ENCODE results near the gene POLR3B.
"Not testable (repeated sequence)": the region's sequence is repeated elsewhere in the genome, so short reads cannot be mapped to it uniquely, and the experiment has no call there.

DNA sequence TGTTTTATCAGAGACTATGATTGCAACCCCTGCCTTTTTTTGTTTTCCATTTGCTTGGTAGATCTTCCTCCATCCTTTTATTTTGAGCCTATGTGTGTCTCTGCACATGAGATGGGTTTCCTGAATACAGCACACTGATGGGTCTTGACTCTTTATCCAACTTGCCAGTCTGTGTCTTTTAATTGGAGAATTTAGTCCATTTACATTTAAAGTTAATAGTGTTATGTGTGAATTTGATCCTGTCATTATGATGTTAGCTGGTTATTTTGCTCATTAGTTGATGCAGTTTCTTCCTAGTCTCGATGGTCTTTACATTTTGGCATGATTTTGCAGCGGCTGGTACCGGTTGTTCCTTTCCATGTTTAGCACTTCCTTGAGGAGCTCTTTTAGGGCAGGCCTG, 118.1 kb downstream of the POLR3B start:
- not testable (repeated sequence) for TF ChIP-seq EZH2phosphoT487 (IDR thresholded peaks at IDR 0.05; ENCODE audit: borderline replicate concordance, low read depth, low read length)
- TF ChIP-seq, protein P1, sequence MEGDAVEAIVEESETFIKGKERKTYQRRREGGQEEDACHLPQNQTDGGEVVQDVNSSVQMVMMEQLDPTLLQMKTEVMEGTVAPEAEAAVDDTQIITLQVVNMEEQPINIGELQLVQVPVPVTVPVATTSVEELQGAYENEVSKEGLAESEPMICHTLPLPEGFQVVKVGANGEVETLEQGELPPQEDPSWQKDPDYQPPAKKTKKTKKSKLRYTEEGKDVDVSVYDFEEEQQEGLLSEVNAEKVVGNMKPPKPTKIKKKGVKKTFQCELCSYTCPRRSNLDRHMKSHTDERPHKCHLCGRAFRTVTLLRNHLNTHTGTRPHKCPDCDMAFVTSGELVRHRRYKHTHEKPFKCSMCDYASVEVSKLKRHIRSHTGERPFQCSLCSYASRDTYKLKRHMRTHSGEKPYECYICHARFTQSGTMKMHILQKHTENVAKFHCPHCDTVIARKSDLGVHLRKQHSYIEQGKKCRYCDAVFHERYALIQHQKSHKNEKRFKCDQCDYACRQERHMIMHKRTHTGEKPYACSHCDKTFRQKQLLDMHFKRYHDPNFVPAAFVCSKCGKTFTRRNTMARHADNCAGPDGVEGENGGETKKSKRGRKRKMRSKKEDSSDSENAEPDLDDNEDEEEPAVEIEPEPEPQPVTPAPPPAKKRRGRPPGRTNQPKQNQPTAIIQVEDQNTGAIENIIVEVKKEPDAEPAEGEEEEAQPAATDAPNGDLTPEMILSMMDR (conservative IDR thresholded peaks at IDR 0.05; ENCODE audit: low read length): not testable (repeated sequence)

Measured in OCI-LY7 (cell line).